Suprapubic skin (tissue), 3 donors: ENCODE results near the gene ZMYND19.

Experiments used
- CTCF ChIP-seq, 2 donors: fragments of 200-600 bp in 1 of 2; fragments of 450-650 bp in 1 of 2; sonication (generic) in 1 of 2; IDR thresholded peaks; one replicate each; pipeline ENCODE4 v1.5.1; 2016 to 2019; ENCODE audit warnings: antibody characterized with exemption in 2 of 2, mild to moderate bottlenecking in 1 of 2, moderate library complexity in 1 of 2
- POLR2AphosphoS5 ChIP-seq, 3 donors: sonication (generic); formaldehyde crosslinking; IDR thresholded peaks; one replicate each; pipeline ENCODE4 v1.6.1; 2017; ENCODE audit warnings: antibody characterized with exemption in 3 of 3

- TF ChIP-seq CTCF (IDR thresholded peaks at IDR 0.05) = no peak
- TF ChIP-seq POLR2AphosphoS5 (IDR thresholded peaks at IDR 0.05) = no peak
Measured at GRCh38 chr9:137580209-137580953, 9.9 kb downstream of the ZMYND19 start.
